ENCODE measurements around the gene TUBG2.

- TF ChIP-seq CTCF (IDR thresholded peaks at IDR 0.05), result no peak
- no peak for TF ChIP-seq POLR2A (IDR thresholded peaks at IDR 0.05)
These were observed 45.9 kb downstream of the TUBG2 start for GRCh38 chr17:42704837-42705494.

All from thyroid gland (tissue), 4 donors.